AG09309 (cell line): ENCODE measurements around the gene MEGF11.

Experiments used
- DNase-seq: peaks from one replicate; pipeline ENCODE4 v3.0.0-alpha.2; 2010; ENCODE audit warnings: low read depth
- H3K4me3 ChIP-seq: 2 replicates; pipeline ENCODE4 v1.5.1; 2011; ENCODE audit warnings: mild to moderate bottlenecking, low read depth, low read length, moderate library complexity; ENCODE audit not compliant: control insufficient read depth
- TF ChIP-seq, protein P1 (sequence below): IDR thresholded peaks from 2 replicates; pipeline ENCODE4 v1.5.1; 2011; ENCODE audit warnings: mild to moderate bottlenecking, low read depth, low read length, inconsistent platforms; ENCODE audit not compliant: insufficient read depth, control insufficient read depth; ENCODE audit errors: missing control alignments

Gene MEGF11

GRCh38 chr15:66196602-66197001 lies 56.9 kb downstream of the MEGF11 start:
- H3K4me3 ChIP-seq = no peak overlapping the region
- TF ChIP-seq, protein P1, sequence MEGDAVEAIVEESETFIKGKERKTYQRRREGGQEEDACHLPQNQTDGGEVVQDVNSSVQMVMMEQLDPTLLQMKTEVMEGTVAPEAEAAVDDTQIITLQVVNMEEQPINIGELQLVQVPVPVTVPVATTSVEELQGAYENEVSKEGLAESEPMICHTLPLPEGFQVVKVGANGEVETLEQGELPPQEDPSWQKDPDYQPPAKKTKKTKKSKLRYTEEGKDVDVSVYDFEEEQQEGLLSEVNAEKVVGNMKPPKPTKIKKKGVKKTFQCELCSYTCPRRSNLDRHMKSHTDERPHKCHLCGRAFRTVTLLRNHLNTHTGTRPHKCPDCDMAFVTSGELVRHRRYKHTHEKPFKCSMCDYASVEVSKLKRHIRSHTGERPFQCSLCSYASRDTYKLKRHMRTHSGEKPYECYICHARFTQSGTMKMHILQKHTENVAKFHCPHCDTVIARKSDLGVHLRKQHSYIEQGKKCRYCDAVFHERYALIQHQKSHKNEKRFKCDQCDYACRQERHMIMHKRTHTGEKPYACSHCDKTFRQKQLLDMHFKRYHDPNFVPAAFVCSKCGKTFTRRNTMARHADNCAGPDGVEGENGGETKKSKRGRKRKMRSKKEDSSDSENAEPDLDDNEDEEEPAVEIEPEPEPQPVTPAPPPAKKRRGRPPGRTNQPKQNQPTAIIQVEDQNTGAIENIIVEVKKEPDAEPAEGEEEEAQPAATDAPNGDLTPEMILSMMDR = no peak
- DNase-seq = no peak

- no peak overlapping the region for H3K4me3 ChIP-seq
- TF ChIP-seq, protein P1 = no peak
- DNase-seq = no peak
Observed at GRCh38 chr15:66195621-66196230, 57.8 kb downstream of the MEGF11 start.

DNA sequence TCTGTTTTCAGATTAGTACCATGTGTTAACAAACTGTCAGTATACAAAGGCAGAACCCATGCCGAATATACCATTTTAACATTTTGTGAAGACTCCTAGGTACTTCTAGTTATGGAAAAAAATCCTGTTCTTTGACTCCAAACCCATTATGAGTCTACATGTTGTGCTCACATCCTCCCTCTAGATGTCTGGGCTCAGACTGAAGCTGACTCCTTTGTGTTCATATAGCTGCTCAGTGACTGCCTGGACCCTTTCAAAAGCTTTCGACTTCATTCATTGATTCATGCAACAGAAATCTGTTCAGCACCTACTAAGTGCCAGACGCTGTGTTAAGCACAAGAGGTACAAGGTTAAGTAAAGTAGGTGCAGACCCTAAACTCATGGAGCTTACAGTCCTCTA lies 60.5 kb downstream of the MEGF11 start:
- TF ChIP-seq, protein P1 = no peak
- no peak overlapping the region for H3K4me3 ChIP-seq
- no peak for DNase-seq

DNA sequence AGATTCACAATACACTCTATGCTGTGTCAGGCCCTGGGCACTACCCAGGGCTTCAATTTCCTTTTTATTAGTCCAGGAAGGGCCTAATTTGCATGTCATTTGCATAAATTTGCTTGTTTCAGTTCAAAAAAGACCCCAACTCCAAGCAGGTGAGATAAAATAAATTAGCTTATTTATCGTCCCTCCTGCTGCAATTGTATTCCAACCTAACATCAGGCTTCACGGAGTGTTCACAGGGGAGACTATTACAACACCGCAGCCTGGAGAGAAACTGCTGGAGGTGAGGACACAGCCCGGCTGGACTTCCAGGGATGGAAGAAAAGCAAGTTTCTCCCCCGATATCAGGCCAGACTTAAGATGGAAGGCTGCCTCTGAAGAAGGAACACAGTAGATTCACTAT lies 62.8 kb downstream of the MEGF11 start:
- TF ChIP-seq, protein P1 = no peak
- DNase-seq = no peak
- no peak overlapping the region for H3K4me3 ChIP-seq

GRCh38 chr15:66189291-66189690 lies 64.3 kb downstream of the MEGF11 start:
- TF ChIP-seq, protein P1 = no peak
- no peak overlapping the region for H3K4me3 ChIP-seq
- DNase-seq = no peak

DNA sequence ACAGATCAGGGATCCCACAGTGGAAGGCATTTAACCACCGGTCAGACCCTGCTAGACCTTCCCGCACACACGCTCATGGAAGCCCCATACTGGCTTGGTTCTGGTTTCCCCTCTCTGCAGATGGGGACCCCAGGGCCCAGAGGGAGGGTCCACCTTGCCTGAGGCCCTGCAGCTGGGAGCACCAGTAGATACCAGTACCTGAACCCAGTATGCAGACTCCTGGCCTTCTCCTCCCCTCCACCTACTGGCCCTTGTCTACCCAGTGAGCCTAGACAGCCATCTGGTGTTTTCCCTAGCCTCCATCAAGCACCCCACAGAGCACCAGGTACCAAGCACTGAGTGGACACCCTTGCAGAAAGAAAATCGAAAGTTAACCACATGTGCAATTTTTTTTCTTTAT lies 65.1 kb downstream of the MEGF11 start:
- DNase-seq = no peak
- TF ChIP-seq, protein P1 = no peak
- no peak overlapping the region for H3K4me3 ChIP-seq

DNA sequence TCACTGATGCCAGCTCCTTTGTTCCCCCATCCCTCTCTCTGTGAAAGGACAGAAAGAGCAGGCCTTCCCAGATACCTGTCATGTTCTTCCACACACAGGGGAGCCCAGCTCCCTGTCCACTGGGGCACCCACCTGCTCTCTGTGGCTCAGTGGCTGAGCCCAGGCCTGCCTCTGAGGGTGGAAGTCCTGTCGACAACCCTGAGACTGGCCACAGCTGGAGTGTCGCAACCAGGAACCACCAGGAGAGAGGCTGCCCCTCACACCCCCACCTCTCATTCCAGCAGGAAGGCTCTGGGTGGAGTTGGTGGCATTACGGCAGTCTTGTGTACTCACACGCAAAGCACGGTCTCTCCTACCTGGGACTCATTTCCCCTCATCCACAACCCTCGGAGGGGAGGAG lies 66.3 kb downstream of the MEGF11 start:
- H3K4me3 ChIP-seq = no peak overlapping the region
- DNase-seq = no peak
- TF ChIP-seq, protein P1 = no peak
